GM18526 (cell line): Measurements from ENCODE around the gene P2RY2.

Source experiments
- POLR2A ChIP-seq: IDR thresholded peaks from 3 replicates; pipeline ENCODE4 v1.6.1; 2011; ENCODE audit not compliant: insufficient read length; ENCODE audit errors: extremely low read depth

Gene P2RY2

GRCh38 chr11:73218106-73218829 is at the start of gene P2RY2:
TSS of gene P2RY2 (plus strand) at chr11:73218281. CDS start at chr11:73234160, 15,879 bp downstream.
- TF ChIP-seq POLR2A: no peak

- no peak for TF ChIP-seq POLR2A
Observed at GRCh38 chr11:73168925-73169579, 49.0 kb upstream of the P2RY2 start.

GRCh38 chr11:73170140-73170539 is 47.9 kb upstream of the P2RY2 start:
- no peak for TF ChIP-seq POLR2A

GRCh38 chr11:73171436-73172161 is 46.5 kb upstream of the P2RY2 start:
- TF ChIP-seq POLR2A: no peak

- TF ChIP-seq POLR2A: no peak
Observed at GRCh38 chr11:73172992-73173656, 45.0 kb upstream of the P2RY2 start.

- no peak for TF ChIP-seq POLR2A
Observed at GRCh38 chr11:73173755-73174494, 44.2 kb upstream of the P2RY2 start.

- TF ChIP-seq POLR2A: no peak
Observed at GRCh38 chr11:73174495-73174791, 43.6 kb upstream of the P2RY2 start.

GRCh38 chr11:73175551-73176144 is 42.4 kb upstream of the P2RY2 start:
- TF ChIP-seq POLR2A: no peak

GRCh38 chr11:73176145-73176873 is 41.8 kb upstream of the P2RY2 start:
- TF ChIP-seq POLR2A: no peak

- no peak for TF ChIP-seq POLR2A
Observed at GRCh38 chr11:73176874-73177155, 41.3 kb upstream of the P2RY2 start.

GRCh38 chr11:73177380-73177777 is 40.7 kb upstream of the P2RY2 start:
- TF ChIP-seq POLR2A: no peak

GRCh38 chr11:73177778-73178539 is 40.1 kb upstream of the P2RY2 start:
- no peak for TF ChIP-seq POLR2A

- TF ChIP-seq POLR2A: no peak
Observed at GRCh38 chr11:73178681-73179080, 39.4 kb upstream of the P2RY2 start.

GRCh38 chr11:73182824-73183321 is 35.2 kb upstream of the P2RY2 start:
- TF ChIP-seq POLR2A: no peak
